ENCODE measurements around the gene TSHZ3. TPM values are rescaled to one million over a fixed set of nuclear protein-coding genes. Genes with fewer than 3 reads are reported as not detected.
A peak's percentile ranks its signal among the peaks of the same experiment; 100 is the strongest.

Gene TSHZ3
- total RNA-seq, 1 donor from 2014 or later: 6.1 TPM

DNA sequence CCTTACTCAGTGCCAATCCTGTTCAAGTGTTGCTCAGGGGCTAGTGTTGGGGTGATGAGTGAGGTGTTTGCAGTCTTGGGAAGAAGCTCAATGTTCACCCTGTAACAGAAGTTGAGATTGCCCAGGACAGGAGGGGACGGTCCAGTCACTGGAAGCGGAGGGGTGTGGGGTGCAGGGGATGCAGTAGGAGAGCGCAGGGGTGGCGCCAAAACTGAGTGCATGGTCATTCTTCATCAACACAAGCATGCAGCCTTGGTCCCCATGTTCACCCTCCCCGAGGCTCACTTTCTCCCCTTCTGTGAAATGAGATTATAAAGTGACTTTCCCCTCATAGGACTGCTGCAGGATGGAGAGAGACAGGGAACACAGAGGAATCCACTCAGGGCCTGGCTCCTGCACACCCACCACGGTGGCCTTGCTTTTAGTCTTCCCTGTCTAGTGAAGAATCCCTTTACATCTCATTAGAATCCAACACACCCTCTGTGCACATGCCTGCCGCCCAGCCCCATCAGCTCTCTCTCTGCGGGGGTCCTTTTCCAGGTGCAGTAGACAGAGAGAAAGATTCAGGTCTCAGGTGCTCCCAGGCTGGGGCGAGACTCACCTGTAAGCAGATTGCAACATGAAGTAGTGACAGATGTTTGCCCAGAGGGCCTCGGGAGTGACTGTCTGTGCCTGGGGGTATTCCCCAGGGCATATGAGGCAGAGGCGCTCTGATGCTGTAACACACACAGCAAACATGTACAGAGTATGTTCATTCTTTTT lies 93.2 kb downstream of the TSHZ3 start:
- Histone ChIP-seq H3K4me3 (ENCODE audit: insufficient read depth, low read depth, low read length) (no peak overlapping the region), H3K9ac (ENCODE audit: low read length) (no peak overlapping the region), H3K27me3 (ENCODE audit: insufficient read depth, low read length) (no peaks in the 10 kb centered on the region), H4K20me1 (ENCODE audit: insufficient read depth, low read length) (no peaks in the 10 kb centered on the region), H3K4me1 (ENCODE audit: insufficient read depth, low read length) (no peaks in the 10 kb centered on the region), H3K4me2 (ENCODE audit: low read length) (no peak overlapping the region), H2AFZ (ENCODE audit: low read depth, low read length) (no peak overlapping the region), H3K79me2 (ENCODE audit: insufficient read depth, low read length) (no peaks in the 10 kb centered on the region), H3K36me3 (ENCODE audit: insufficient read depth, low read length) (no peaks in the 10 kb centered on the region), H3K27ac (ENCODE audit: low read depth, low read length) (no peak overlapping the region), H3K9me3 (ENCODE audit: insufficient read depth, low read depth, low read length) (no peaks in the 10 kb centered on the region)
- no peak for DNase-seq (ENCODE audit: low read depth)
- H3K9me3 Mint-ChIP-seq (ENCODE audit: unreplicated experiment): peaks cover 9% of the 10 kb centered on the region
- H3K4me1 Mint-ChIP-seq (ENCODE audit: low read depth, unreplicated experiment): peaks cover 6% of the 10 kb centered on the region
- no peak overlapping the region for H3K27ac Mint-ChIP-seq (ENCODE audit: unreplicated experiment)
- TF ChIP-seq, protein P1, sequence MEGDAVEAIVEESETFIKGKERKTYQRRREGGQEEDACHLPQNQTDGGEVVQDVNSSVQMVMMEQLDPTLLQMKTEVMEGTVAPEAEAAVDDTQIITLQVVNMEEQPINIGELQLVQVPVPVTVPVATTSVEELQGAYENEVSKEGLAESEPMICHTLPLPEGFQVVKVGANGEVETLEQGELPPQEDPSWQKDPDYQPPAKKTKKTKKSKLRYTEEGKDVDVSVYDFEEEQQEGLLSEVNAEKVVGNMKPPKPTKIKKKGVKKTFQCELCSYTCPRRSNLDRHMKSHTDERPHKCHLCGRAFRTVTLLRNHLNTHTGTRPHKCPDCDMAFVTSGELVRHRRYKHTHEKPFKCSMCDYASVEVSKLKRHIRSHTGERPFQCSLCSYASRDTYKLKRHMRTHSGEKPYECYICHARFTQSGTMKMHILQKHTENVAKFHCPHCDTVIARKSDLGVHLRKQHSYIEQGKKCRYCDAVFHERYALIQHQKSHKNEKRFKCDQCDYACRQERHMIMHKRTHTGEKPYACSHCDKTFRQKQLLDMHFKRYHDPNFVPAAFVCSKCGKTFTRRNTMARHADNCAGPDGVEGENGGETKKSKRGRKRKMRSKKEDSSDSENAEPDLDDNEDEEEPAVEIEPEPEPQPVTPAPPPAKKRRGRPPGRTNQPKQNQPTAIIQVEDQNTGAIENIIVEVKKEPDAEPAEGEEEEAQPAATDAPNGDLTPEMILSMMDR (IDR thresholded peaks at IDR 0.05; ENCODE audit: insufficient read depth, low read depth, low read length): no peak
- TF ChIP-seq EZH2 (IDR thresholded peaks at IDR 0.05; ENCODE audit: insufficient read depth, low read length): no peak
- FAIRE-seq: no peak
- no peaks in the 10 kb centered on the region for H3K36me3 Mint-ChIP-seq (ENCODE audit: low read depth, unreplicated experiment)
- peaks cover 19% of the 10 kb centered on the region for H3K27me3 Mint-ChIP-seq (ENCODE audit: low read depth, unreplicated experiment)
- H3K4me3 Mint-ChIP-seq (ENCODE audit: unreplicated experiment): no peak overlapping the region

DNA sequence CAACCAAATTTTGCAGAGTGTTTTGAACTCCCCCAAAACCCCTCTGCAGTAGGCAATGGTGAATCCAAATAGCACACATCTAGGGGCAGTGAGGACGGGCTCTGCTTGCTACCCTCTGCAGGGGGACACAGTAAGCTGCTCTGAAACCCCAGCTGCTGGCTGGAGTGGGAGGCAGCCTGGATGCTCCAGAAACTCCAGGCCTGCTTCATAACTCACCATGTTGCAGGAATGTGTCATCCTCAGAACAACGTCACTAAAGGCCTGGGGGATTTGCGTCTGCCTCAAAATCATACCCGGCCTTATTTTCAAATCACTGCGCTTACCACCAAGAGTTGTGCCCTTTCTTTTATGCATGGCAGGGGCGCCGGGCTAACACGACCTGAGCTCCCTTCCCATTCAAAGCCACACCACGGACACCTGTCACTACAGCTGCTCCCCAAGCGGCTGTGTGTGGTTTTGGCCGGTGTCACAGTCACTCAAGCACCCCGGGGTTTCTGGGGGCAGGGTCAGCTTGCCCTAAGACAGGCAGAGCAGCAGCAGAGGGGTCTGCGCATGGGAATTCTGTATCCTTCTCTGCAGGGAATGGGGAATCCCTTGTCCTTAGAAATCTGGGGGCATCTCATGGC lies 93.9 kb downstream of the TSHZ3 start:
- TF ChIP-seq EZH2 (IDR thresholded peaks at IDR 0.05; ENCODE audit: insufficient read depth, low read length): no peak
- TF ChIP-seq, protein P1 (IDR thresholded peaks at IDR 0.05; ENCODE audit: insufficient read depth, low read depth, low read length): no peak
- Histone ChIP-seq H3K4me2 (ENCODE audit: low read length) (no peak overlapping the region), H3K9ac (ENCODE audit: low read length) (no peak overlapping the region), H3K27ac (ENCODE audit: low read depth, low read length) (no peak overlapping the region), H3K27me3 (ENCODE audit: insufficient read depth, low read length) (no peaks in the 10 kb centered on the region), H3K79me2 (ENCODE audit: insufficient read depth, low read length) (no peaks in the 10 kb centered on the region), H4K20me1 (ENCODE audit: insufficient read depth, low read length) (no peaks in the 10 kb centered on the region), H3K4me3 (ENCODE audit: insufficient read depth, low read depth, low read length) (no peak overlapping the region), H2AFZ (ENCODE audit: low read depth, low read length) (no peak overlapping the region), H3K36me3 (ENCODE audit: insufficient read depth, low read length) (no peaks in the 10 kb centered on the region), H3K9me3 (ENCODE audit: insufficient read depth, low read depth, low read length) (no peaks in the 10 kb centered on the region), H3K4me1 (ENCODE audit: insufficient read depth, low read length) (no peaks in the 10 kb centered on the region)
- Mint-ChIP-seq H3K27me3 (ENCODE audit: low read depth, unreplicated experiment) (peaks cover 18% of the 10 kb centered on the region), H3K9me3 (ENCODE audit: unreplicated experiment) (peaks cover 9% of the 10 kb centered on the region), H3K27ac (ENCODE audit: unreplicated experiment) (no peak overlapping the region), H3K36me3 (ENCODE audit: low read depth, unreplicated experiment) (no peaks in the 10 kb centered on the region), H3K4me3 (ENCODE audit: unreplicated experiment) (no peak overlapping the region), H3K4me1 (ENCODE audit: low read depth, unreplicated experiment) (peaks cover 6% of the 10 kb centered on the region)
- DNase-seq (ENCODE audit: low read depth): no peak
- no peak for FAIRE-seq

DNA sequence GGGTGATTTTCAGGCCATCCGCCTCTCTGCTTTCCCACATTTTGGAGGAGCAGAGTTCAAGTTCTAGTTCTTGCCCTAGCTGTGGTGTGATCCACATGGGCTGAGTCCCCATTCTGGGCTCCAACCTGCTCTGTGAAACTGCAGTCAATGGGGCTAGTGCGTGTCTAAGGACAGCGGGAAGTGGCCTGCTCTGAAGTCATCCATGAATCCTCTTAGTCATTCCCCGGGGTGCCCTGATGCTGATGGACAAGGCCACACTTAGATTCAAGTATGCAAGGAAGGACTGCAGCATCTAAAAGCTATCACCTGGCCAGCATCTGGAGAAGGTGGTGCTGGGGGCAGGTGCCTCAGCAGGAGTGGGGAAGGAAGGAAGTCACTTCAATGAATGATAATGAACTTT lies 94.6 kb downstream of the TSHZ3 start:
- TF ChIP-seq, protein P1 (IDR thresholded peaks at IDR 0.05; ENCODE audit: insufficient read depth, low read depth, low read length): no peak
- no peak for TF ChIP-seq EZH2 (IDR thresholded peaks at IDR 0.05; ENCODE audit: insufficient read depth, low read length)
- H3K27ac ChIP-seq (ENCODE audit: low read depth, low read length): no peak overlapping the region
- H3K4me3 ChIP-seq (ENCODE audit: insufficient read depth, low read depth, low read length): no peak overlapping the region
- H3K9me3 ChIP-seq (ENCODE audit: insufficient read depth, low read depth, low read length): no peaks in the 10 kb centered on the region
- H4K20me1 ChIP-seq (ENCODE audit: insufficient read depth, low read length): no peaks in the 10 kb centered on the region
- Mint-ChIP-seq H3K36me3 (ENCODE audit: low read depth, unreplicated experiment) (no peaks in the 10 kb centered on the region), H3K27me3 (ENCODE audit: low read depth, unreplicated experiment) (peaks cover 18% of the 10 kb centered on the region), H3K4me3 (ENCODE audit: unreplicated experiment) (no peak overlapping the region), H3K9me3 (ENCODE audit: unreplicated experiment) (peaks cover 9% of the 10 kb centered on the region), H3K27ac (ENCODE audit: unreplicated experiment) (no peak overlapping the region), H3K4me1 (ENCODE audit: low read depth, unreplicated experiment) (peaks cover 6% of the 10 kb centered on the region)
- no peaks in the 10 kb centered on the region for H3K79me2 ChIP-seq (ENCODE audit: insufficient read depth, low read length)
- H3K4me2 ChIP-seq (ENCODE audit: low read length): no peak overlapping the region
- no peak for FAIRE-seq
- DNase-seq (ENCODE audit: low read depth): peak; percentile 9
- H3K9ac ChIP-seq (ENCODE audit: low read length): no peak overlapping the region
- H3K27me3 ChIP-seq (ENCODE audit: insufficient read depth, low read length): no peaks in the 10 kb centered on the region
- H3K36me3 ChIP-seq (ENCODE audit: insufficient read depth, low read length): no peaks in the 10 kb centered on the region
- H3K4me1 ChIP-seq (ENCODE audit: insufficient read depth, low read length): no peaks in the 10 kb centered on the region
- no peak overlapping the region for H2AFZ ChIP-seq (ENCODE audit: low read depth, low read length)

Measured in astrocyte (in vitro differentiated cells and primary cell).